Gastrocnemius medialis (tissue), 4 donors: ENCODE measurements around the gene CDK18. TPM values are rescaled to one million over a fixed set of nuclear protein-coding genes. Genes with fewer than 3 reads are reported as not detected.

Source experiments
- ATAC-seq, 2 donors: fragments of 150-250 bp; one replicate each; pipeline ENCODE4 v1.9.1; 2016
- DNase-seq, 2 donors: peaks; one replicate each; pipeline ENCODE4 v3.0.0-alpha.2; 2019
- H3K27ac ChIP-seq, 4 donors: fragments of 200-600 bp; sonication (generic); 1 replicate in 1 of 4; 2 replicates in 3 of 4; pipeline ENCODE4 v1.5.1; 2016 to 2018; ENCODE audit warnings: mild to moderate bottlenecking in 2 of 4, moderate library complexity in 1 of 4
- H3K27me3 ChIP-seq, 3 donors: fragments of 200-600 bp; sonication (generic) in 2 of 3; 1 replicate in 1 of 3; 2 replicates in 2 of 3; pipeline versions ENCODE4 v1.5.1 to v1.6.0; 2016 to 2019; ENCODE audit warnings: mild to moderate bottlenecking in 1 of 3, moderate library complexity in 1 of 3
- H3K36me3 ChIP-seq, 2 donors: fragments of 200-600 bp; sonication (generic) in 1 of 2; one replicate each; pipeline ENCODE4 v1.5.1; 2017 to 2018
- H3K4me1 ChIP-seq, 2 donors: fragments of 200-600 bp; sonication (generic) in 1 of 2; one replicate each; pipeline ENCODE4 v1.5.1; 2016 to 2017; ENCODE audit warnings: mild to moderate bottlenecking in 2 of 2
- H3K4me3 ChIP-seq, 4 donors: fragments of 200-600 bp; sonication (generic) in 3 of 4; 1 replicate in 1 of 4; 2 replicates in 3 of 4; pipeline ENCODE4 v1.5.1; 2016 to 2019; ENCODE audit warnings: mild to moderate bottlenecking in 2 of 4
- H3K9me3 ChIP-seq, 3 donors: fragments of 200-600 bp; sonication (generic) in 2 of 3; 1 replicate in 1 of 3; 2 replicates in 2 of 3; pipeline ENCODE4 v1.5.1; 2016 to 2019
- POLR2A ChIP-seq, 2 donors: fragments of 450-650 bp; IDR thresholded peaks; one replicate each; pipeline ENCODE4 v1.6.1; 2017; ENCODE audit warnings: antibody characterized with exemption in 2 of 2, mild to moderate bottlenecking in 2 of 2, moderate library complexity in 2 of 2
- in situ Hi-C, 4 donors: fragments of 200-750 bp; cut with MboI; loops; one replicate each; pipeline versions ENCODE4 v1.15.0 to v1.8.0; 2017; ENCODE audit warnings: low sequenced_read_pairs in 4 of 4
- intact Hi-C: fragments of 100-400 bp; cut with DNase I; formaldehyde crosslinking; loops from one replicate; pipeline ENCODE4 v1.15.1; 2023; ENCODE audit warnings: low total_unique reads
- total RNA-seq, 4 donors: library from RNA; depleted of rRNA; stranded (reverse); fragments of >200 nt; gene quantifications; one replicate each; pipeline versions ENCODE4 v1.1.0 to v1.2.3, GENCODE V29; 2016
- TF ChIP-seq, protein P1 (sequence below), 5 experiments: fragments of 450-650 bp in 3 of 5; fragments of 200-600 bp in 2 of 5; sonication (generic) in 2 of 5; IDR thresholded peaks in 4 of 5; conservative IDR thresholded peaks in 1 of 5; 1 replicate in 4 of 5; 2 replicates in 1 of 5; pipeline ENCODE4 v1.5.1; 2016 to 2019; ENCODE audit warnings: antibody characterized with exemption in 5 of 5, mild to moderate bottlenecking in 3 of 5, moderate library complexity in 3 of 5

Gene CDK18
- total RNA-seq, 4 donors from 2014 or later, result 1.2 to 4.6 (median 1.5) TPM

DNA sequence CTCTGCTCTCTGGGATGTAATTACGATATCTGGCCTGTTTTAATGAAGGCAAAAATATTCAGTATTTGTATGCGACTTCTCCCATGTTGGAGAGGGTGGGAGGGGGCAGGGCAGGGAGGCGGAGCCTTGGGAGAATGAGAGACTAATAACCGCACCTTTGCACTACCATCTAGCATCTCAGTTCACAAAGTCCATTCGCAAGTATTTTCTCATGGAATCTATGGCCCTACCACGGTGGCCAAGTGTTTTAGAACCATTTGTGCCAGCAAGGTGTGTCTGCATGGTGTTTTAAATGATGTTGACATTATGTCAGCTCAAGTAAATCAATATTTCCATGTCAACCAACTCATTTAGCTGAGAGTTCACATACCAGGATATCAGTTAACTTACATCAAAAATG lies 34.3 kb upstream of the CDK18 start:
- Histone ChIP-seq H3K27me3 (peaks cover 9 to 24% (median 22%) of the 10 kb centered on the region in 3 donors), H3K4me3 (no peak overlapping the region), H3K27ac (no peak overlapping the region), H3K4me1 (no peaks in the 10 kb centered on the region), H3K36me3 (no peaks in the 10 kb centered on the region), H3K9me3 (no peaks in the 10 kb centered on the region)
- ATAC-seq (no peak), DNase-seq (no peak)
- TF ChIP-seq POLR2A (IDR thresholded peaks at IDR 0.05), result no peak
- TF ChIP-seq, protein P1, sequence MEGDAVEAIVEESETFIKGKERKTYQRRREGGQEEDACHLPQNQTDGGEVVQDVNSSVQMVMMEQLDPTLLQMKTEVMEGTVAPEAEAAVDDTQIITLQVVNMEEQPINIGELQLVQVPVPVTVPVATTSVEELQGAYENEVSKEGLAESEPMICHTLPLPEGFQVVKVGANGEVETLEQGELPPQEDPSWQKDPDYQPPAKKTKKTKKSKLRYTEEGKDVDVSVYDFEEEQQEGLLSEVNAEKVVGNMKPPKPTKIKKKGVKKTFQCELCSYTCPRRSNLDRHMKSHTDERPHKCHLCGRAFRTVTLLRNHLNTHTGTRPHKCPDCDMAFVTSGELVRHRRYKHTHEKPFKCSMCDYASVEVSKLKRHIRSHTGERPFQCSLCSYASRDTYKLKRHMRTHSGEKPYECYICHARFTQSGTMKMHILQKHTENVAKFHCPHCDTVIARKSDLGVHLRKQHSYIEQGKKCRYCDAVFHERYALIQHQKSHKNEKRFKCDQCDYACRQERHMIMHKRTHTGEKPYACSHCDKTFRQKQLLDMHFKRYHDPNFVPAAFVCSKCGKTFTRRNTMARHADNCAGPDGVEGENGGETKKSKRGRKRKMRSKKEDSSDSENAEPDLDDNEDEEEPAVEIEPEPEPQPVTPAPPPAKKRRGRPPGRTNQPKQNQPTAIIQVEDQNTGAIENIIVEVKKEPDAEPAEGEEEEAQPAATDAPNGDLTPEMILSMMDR (IDR thresholded peaks at IDR 0.05 in 4 of 5, conservative IDR thresholded peaks at IDR 0.05 in 1 of 5), result no peak
- intact Hi-C loops, result no loop called here
- in situ Hi-C loops, result no loop called here

GRCh38 chr1:205472737-205473441 lies 31.6 kb upstream of the CDK18 start:
- Histone ChIP-seq H3K4me3 (no peak overlapping the region), H3K36me3 (no peaks in the 10 kb centered on the region), H3K27me3 (peaks cover 9 to 34% (median 13%) of the 10 kb centered on the region in 3 donors), H3K4me1 (no peaks in the 10 kb centered on the region), H3K27ac (no peak overlapping the region), H3K9me3 (no peaks in the 10 kb centered on the region)
- no peak for TF ChIP-seq POLR2A (IDR thresholded peaks at IDR 0.05)
- TF ChIP-seq, protein P1 (IDR thresholded peaks at IDR 0.05 in 4 of 5, conservative IDR thresholded peaks at IDR 0.05 in 1 of 5), result no peak
- in situ Hi-C loops (no loop called here), intact Hi-C loops (no loop called here)
- DNase-seq, result no peak
- ATAC-seq, result no peak

GRCh38 chr1:205473475-205473874 lies 31.0 kb upstream of the CDK18 start:
- no peaks in the 10 kb centered on the region for H3K9me3 ChIP-seq
- H3K27ac ChIP-seq, result no peak overlapping the region
- ATAC-seq, result no peak
- peaks cover 9 to 34% (median 13%) of the 10 kb centered on the region in 3 donors for H3K27me3 ChIP-seq
- H3K4me3 ChIP-seq, result no peak overlapping the region
- in situ Hi-C loops, result no loop called here
- TF ChIP-seq POLR2A (IDR thresholded peaks at IDR 0.05), result no peak
- TF ChIP-seq, protein P1 (IDR thresholded peaks at IDR 0.05 in 4 of 5, conservative IDR thresholded peaks at IDR 0.05 in 1 of 5), result no peak
- no peaks in the 10 kb centered on the region for H3K4me1 ChIP-seq
- intact Hi-C loops, result no loop called here
- no peak for DNase-seq
- H3K36me3 ChIP-seq, result no peaks in the 10 kb centered on the region

- H3K4me3 ChIP-seq, result no peak overlapping the region
- peaks cover 9 to 34% (median 13%) of the 10 kb centered on the region in 3 donors for H3K27me3 ChIP-seq
- TF ChIP-seq, protein P1 (IDR thresholded peaks at IDR 0.05 in 4 of 5, conservative IDR thresholded peaks at IDR 0.05 in 1 of 5), result no peak
- no peak for DNase-seq
- H3K27ac ChIP-seq, result no peak overlapping the region
- H3K36me3 ChIP-seq, result no peaks in the 10 kb centered on the region
- no peaks in the 10 kb centered on the region for H3K4me1 ChIP-seq
- no peaks in the 10 kb centered on the region for H3K9me3 ChIP-seq
- intact Hi-C loops, result no loop called here
- ATAC-seq, result no peak
- in situ Hi-C loops, result no loop called here
Observed at GRCh38 chr1:205473966-205474365, 30.5 kb upstream of the CDK18 start.

DNA sequence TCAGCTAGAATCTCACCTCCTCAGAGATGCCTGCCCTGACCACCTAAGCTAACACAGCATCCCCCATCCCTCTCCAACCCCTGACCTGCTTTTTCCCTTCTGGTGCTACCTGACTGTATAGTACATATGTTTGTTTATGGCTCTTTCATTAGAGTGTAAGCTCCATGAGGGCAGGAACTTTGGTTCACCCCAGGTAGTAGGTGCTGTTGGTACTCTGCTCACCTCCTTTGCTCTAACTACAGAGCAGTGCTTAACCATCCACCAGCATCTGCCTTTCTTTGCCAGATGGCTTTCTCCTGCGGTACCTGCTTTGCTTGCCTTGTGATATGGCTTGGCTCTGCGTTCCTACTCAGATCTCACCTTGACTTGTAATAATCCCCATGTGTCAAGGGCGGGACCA lies 29.9 kb upstream of the CDK18 start:
- TF ChIP-seq, protein P1 (IDR thresholded peaks at IDR 0.05 in 4 of 5, conservative IDR thresholded peaks at IDR 0.05 in 1 of 5), result no peak
- TF ChIP-seq POLR2A (IDR thresholded peaks at IDR 0.05), result no peak
- in situ Hi-C loops (no loop called here), intact Hi-C loops (no loop called here)
- Histone ChIP-seq H3K27ac (no peak overlapping the region), H3K36me3 (no peaks in the 10 kb centered on the region), H3K4me3 (no peak overlapping the region), H3K4me1 (no peaks in the 10 kb centered on the region), H3K27me3 (peaks cover 10 to 36% (median 16%) of the 10 kb centered on the region in 3 donors), H3K9me3 (no peaks in the 10 kb centered on the region)
- no peak for ATAC-seq
- no peak for DNase-seq
